ENCODE results near the gene TMPRSS5. TPM values are rescaled to one million over a fixed set of nuclear protein-coding genes. Genes with fewer than 3 reads are reported as not detected.

The TMPRSS5 gene
- polyA plus RNA-seq, 1 experiment, result 0.04 TPM

GRCh38 chr11:113698515-113698914, 7.6 kb downstream of the TMPRSS5 start:
- CTCF ChIA-PET, result no interaction called here
- no peak for TF ChIP-seq CTCF (IDR thresholded peaks at IDR 0.05; ENCODE audit: low read depth, low read length)
- no peak for DNase-seq (ENCODE audit: low read depth, low spot score)
- Histone ChIP-seq H3K27me3 (ENCODE audit: control insufficient read depth, insufficient read depth, low read length) (no peaks in the 10 kb centered on the region), H3K27ac (ENCODE audit: low read depth, low read length) (no peak overlapping the region), H3K9me3 (ENCODE audit: control insufficient read depth, insufficient read depth, low read length) (no peaks in the 10 kb centered on the region; the same call in 1 of the 2 replicates), H3K4me3 (ENCODE audit: low read depth, low read length) (no peak overlapping the region)
- POLR2A ChIA-PET, result no interaction called here

GRCh38 chr11:113697756-113698407, 8.2 kb downstream of the TMPRSS5 start:
- ChIA-PET CTCF (no interaction called here), POLR2A (no interaction called here)
- no peaks in the 10 kb centered on the region; the same call in 1 of the 2 replicates for H3K9me3 ChIP-seq (ENCODE audit: control insufficient read depth, insufficient read depth, low read length)
- no peak overlapping the region for H3K4me3 ChIP-seq (ENCODE audit: low read depth, low read length)
- H3K27ac ChIP-seq (ENCODE audit: low read depth, low read length), result no peak overlapping the region
- no peak for TF ChIP-seq CTCF (IDR thresholded peaks at IDR 0.05; ENCODE audit: low read depth, low read length)
- no peaks in the 10 kb centered on the region for H3K27me3 ChIP-seq (ENCODE audit: control insufficient read depth, insufficient read depth, low read length)
- no peak for DNase-seq (ENCODE audit: low read depth, low spot score)

- Histone ChIP-seq H3K4me3 (ENCODE audit: low read depth, low read length) (no peak overlapping the region), H3K9me3 (ENCODE audit: control insufficient read depth, insufficient read depth, low read length) (no peaks in the 10 kb centered on the region; the same call in 1 of the 2 replicates), H3K27me3 (ENCODE audit: control insufficient read depth, insufficient read depth, low read length) (no peaks in the 10 kb centered on the region), H3K27ac (ENCODE audit: low read depth, low read length) (no peak overlapping the region)
- POLR2A ChIA-PET, result no interaction called here
- DNase-seq (ENCODE audit: low read depth, low spot score), result no peak
- CTCF ChIA-PET, result no interaction called here
- no peak for TF ChIP-seq CTCF (IDR thresholded peaks at IDR 0.05; ENCODE audit: low read depth, low read length)
These were observed 9.0 kb downstream of the TMPRSS5 start for GRCh38 chr11:113697111-113697510.

- no peak for DNase-seq (ENCODE audit: low read depth, low spot score)
- no peak overlapping the region for H3K27ac ChIP-seq (ENCODE audit: low read depth, low read length)
- CTCF ChIA-PET, result no interaction called here
- H3K27me3 ChIP-seq (ENCODE audit: control insufficient read depth, insufficient read depth, low read length), result no peaks in the 10 kb centered on the region
- POLR2A ChIA-PET, result no interaction called here
- H3K4me3 ChIP-seq (ENCODE audit: low read depth, low read length), result no peak overlapping the region
- TF ChIP-seq CTCF (IDR thresholded peaks at IDR 0.05; ENCODE audit: low read depth, low read length), result no peak
- no peaks in the 10 kb centered on the region; the same call in 1 of the 2 replicates for H3K9me3 ChIP-seq (ENCODE audit: control insufficient read depth, insufficient read depth, low read length)
These were observed 10.9 kb downstream of the TMPRSS5 start for GRCh38 chr11:113695207-113695606.

- POLR2A ChIA-PET, result no interaction called here
These were observed 11.7 kb downstream of the TMPRSS5 start for GRCh38 chr11:113694390-113694789.

More at GRCh38 chr11:113694390-113694789, 11.7 kb downstream of the TMPRSS5 start:
- H3K9me3 ChIP-seq (ENCODE audit: control insufficient read depth, insufficient read depth, low read length), result no peaks in the 10 kb centered on the region; the same call in 1 of the 2 replicates
- TF ChIP-seq CTCF (IDR thresholded peaks at IDR 0.05; ENCODE audit: low read depth, low read length), result no peak
- CTCF ChIA-PET, result no interaction called here
- no peaks in the 10 kb centered on the region for H3K27me3 ChIP-seq (ENCODE audit: control insufficient read depth, insufficient read depth, low read length)
- no peak overlapping the region for H3K4me3 ChIP-seq (ENCODE audit: low read depth, low read length)
- no peak overlapping the region for H3K27ac ChIP-seq (ENCODE audit: low read depth, low read length)
- no peak for DNase-seq (ENCODE audit: low read depth, low spot score)
